Brain microvascular endothelial cell (primary cell): ENCODE data around the gene TMPRSS12.
"Not testable (repeated sequence)": the region's sequence is repeated elsewhere in the genome, so short reads cannot be mapped to it uniquely, and the experiment has no call there.

Experiments
- DNase-seq: peaks from one replicate; pipeline ENCODE4 v3.0.0-alpha.2; 2020
- H3K27ac ChIP-seq: fragments of 250-450 bp; sonication (Bioruptor Pico); 2 replicates; pipeline ENCODE4 v1.5.1; 2020; ENCODE audit warnings: mild to moderate bottlenecking, moderate library complexity
- H3K27me3 ChIP-seq: fragments of 250-450 bp; sonication (Bioruptor Pico); replicated peaks from 2 replicates; pipeline ENCODE4 v1.5.1; 2020; ENCODE audit warnings: mild to moderate bottlenecking
- H3K36me3 ChIP-seq: fragments of 250-450 bp; sonication (Bioruptor Pico); replicated peaks from 2 replicates; pipeline ENCODE4 v1.5.1; 2020; ENCODE audit warnings: mild to moderate bottlenecking
- H3K4me3 ChIP-seq: 2 replicates; pipeline ENCODE4 v1.5.1; 2011; ENCODE audit warnings: low read depth, mild to moderate bottlenecking, control low read depth, low read length, moderate library complexity
- in situ Hi-C: cut with HindIII; loops from 2 replicates; pipeline ENCODE4 v1.10.0; 2017; ENCODE audit warnings: low sequenced_read_pairs, low pct_ligation_motif_present
- TF ChIP-seq, protein P1 (sequence below): IDR thresholded peaks from 2 replicates; pipeline ENCODE4 v1.5.1; 2011; ENCODE audit warnings: low read depth, mild to moderate bottlenecking, moderate library complexity, low read length, control low read depth, inconsistent platforms; ENCODE audit errors: missing control alignments

Gene TMPRSS12

DNA sequence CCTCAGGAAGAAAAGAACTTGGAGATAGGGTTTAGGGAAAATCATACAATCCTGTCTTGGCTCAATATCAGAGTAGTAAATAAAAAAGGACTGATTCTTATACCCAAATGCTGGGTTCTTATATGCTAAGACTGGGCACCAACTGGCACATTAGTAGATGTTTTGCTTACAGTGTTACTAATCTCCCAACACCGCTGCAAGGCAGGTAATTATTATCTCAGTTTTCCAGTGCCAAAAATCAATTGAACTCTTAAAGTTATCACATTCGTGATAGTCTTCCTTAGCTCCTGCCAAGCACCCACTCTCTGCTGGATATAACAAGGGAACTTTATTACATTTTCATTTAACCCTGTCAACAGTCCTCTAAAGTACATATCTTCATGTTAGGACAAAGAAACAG, 84.6 kb downstream of the TMPRSS12 start:
- no peaks in the 10 kb centered on the region for H3K27me3 ChIP-seq
- H3K36me3 ChIP-seq: no peaks in the 10 kb centered on the region
- no peak overlapping the region for H3K27ac ChIP-seq
- TF ChIP-seq, protein P1, sequence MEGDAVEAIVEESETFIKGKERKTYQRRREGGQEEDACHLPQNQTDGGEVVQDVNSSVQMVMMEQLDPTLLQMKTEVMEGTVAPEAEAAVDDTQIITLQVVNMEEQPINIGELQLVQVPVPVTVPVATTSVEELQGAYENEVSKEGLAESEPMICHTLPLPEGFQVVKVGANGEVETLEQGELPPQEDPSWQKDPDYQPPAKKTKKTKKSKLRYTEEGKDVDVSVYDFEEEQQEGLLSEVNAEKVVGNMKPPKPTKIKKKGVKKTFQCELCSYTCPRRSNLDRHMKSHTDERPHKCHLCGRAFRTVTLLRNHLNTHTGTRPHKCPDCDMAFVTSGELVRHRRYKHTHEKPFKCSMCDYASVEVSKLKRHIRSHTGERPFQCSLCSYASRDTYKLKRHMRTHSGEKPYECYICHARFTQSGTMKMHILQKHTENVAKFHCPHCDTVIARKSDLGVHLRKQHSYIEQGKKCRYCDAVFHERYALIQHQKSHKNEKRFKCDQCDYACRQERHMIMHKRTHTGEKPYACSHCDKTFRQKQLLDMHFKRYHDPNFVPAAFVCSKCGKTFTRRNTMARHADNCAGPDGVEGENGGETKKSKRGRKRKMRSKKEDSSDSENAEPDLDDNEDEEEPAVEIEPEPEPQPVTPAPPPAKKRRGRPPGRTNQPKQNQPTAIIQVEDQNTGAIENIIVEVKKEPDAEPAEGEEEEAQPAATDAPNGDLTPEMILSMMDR: no peak
- in situ Hi-C loops: no loop called here
- no peak for DNase-seq
- H3K4me3 ChIP-seq: no peak overlapping the region

GRCh38 chr12:50927766-50928224, 85.1 kb downstream of the TMPRSS12 start:
- in situ Hi-C loops: no loop called here
- Histone ChIP-seq H3K27ac (no peak overlapping the region), H3K27me3 (no peaks in the 10 kb centered on the region), H3K36me3 (no peaks in the 10 kb centered on the region), H3K4me3 (no peak overlapping the region)
- TF ChIP-seq, protein P1: no peak
- no peak for DNase-seq

- in situ Hi-C loops: no loop called here
- TF ChIP-seq, protein P1: no peak
- Histone ChIP-seq H3K4me3 (no peak overlapping the region), H3K36me3 (no peaks in the 10 kb centered on the region), H3K27me3 (no peaks in the 10 kb centered on the region), H3K27ac (no peak overlapping the region)
- DNase-seq: no peak
Observed at GRCh38 chr12:50928392-50928791, 85.7 kb downstream of the TMPRSS12 start.

DNA sequence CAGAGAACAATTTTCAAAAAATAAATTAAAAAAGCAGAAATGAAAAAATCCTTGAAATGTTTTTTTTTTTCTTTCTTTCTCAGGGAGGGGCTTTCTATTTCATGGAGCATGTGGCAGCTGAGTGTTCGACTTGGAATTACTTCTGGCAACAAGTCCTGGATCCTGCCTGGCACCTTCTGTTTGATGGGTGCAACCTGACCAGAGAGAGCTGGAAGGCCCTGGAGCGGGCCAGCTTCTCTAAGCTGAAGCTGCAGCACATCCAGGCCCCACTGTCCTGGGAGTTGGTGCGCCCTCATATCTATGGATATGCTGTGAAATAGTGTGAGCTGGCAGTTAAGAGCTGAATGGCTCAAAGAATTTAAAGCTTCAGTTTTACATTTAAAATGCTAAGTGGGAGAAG, 87.1 kb downstream of the TMPRSS12 start:
- DNase-seq: no peak
- Histone ChIP-seq H3K36me3 (no peaks in the 10 kb centered on the region), H3K4me3 (no peak overlapping the region), H3K27ac (no peak overlapping the region), H3K27me3 (no peaks in the 10 kb centered on the region)
- in situ Hi-C loops: no loop called here
- TF ChIP-seq, protein P1: no peak

- H3K27ac ChIP-seq, H3K4me3 ChIP-seq, DNase-seq, H3K27me3 ChIP-seq, in situ Hi-C loops, H3K36me3 ChIP-seq: not testable (repeated sequence)
Observed at GRCh38 chr12:50930477-50930876, 87.8 kb downstream of the TMPRSS12 start.

- Histone ChIP-seq H3K4me3 (no peak overlapping the region), H3K36me3 (no peaks in the 10 kb centered on the region), H3K27ac (no peak overlapping the region), H3K27me3 (no peaks in the 10 kb centered on the region)
- in situ Hi-C loops: no loop called here
- TF ChIP-seq, protein P1: no peak
- no peak for DNase-seq
Observed at GRCh38 chr12:50932787-50933280, 90.1 kb downstream of the TMPRSS12 start.
